SKM-1 (cell line): ENCODE data around the gene SPECC1.
A peak's percentile ranks its signal among the peaks of the same experiment; 100 is the strongest.
"Not testable (repeated sequence)": the region's sequence is repeated elsewhere in the genome, so short reads cannot be mapped to it uniquely, and the experiment has no call there.

ENCODE experiments used
- DNase-seq: peaks from one replicate; lab custom pipeline; 2025; ENCODE audit not compliant: unreplicated experiment; lab: John Stamatoyannopoulos, UW

The SPECC1 gene

GRCh38 chr17:20302246-20302917 lies 293.2 kb downstream of the SPECC1 start:
- no peak for DNase-seq

GRCh38 chr17:20304961-20305360 lies 295.8 kb downstream of the SPECC1 start:
- DNase-seq: no peak

GRCh38 chr17:20306924-20307323 lies 297.8 kb downstream of the SPECC1 start:
- DNase-seq: no peak

- no peak for DNase-seq
Observed at GRCh38 chr17:20307326-20307910, 298.3 kb downstream of the SPECC1 start.

GRCh38 chr17:20310481-20310880 lies 301.3 kb downstream of the SPECC1 start:
- DNase-seq: no peak

GRCh38 chr17:20313306-20313705 lies 304.1 kb downstream of the SPECC1 start:
- DNase-seq: no peak

GRCh38 chr17:20313891-20314290 lies 304.7 kb downstream of the SPECC1 start:
- DNase-seq: no peak

- no peak for DNase-seq
Observed at GRCh38 chr17:20314834-20315233, 305.7 kb downstream of the SPECC1 start.

- no peak for DNase-seq
Observed at GRCh38 chr17:20315311-20315710, 306.2 kb downstream of the SPECC1 start.

- no peak for DNase-seq
Observed at GRCh38 chr17:20315821-20316220, 306.7 kb downstream of the SPECC1 start.

GRCh38 chr17:20320535-20321229 lies 311.5 kb downstream of the SPECC1 start:
- peak; percentile 8 for DNase-seq

GRCh38 chr17:20321357-20321756 lies 312.2 kb downstream of the SPECC1 start:
- not testable (repeated sequence) for DNase-seq

GRCh38 chr17:20327739-20328138 lies 318.6 kb downstream of the SPECC1 start:
- DNase-seq: not testable (repeated sequence)

- DNase-seq: not testable (repeated sequence)
Observed at GRCh38 chr17:20351405-20351804, 342.2 kb downstream of the SPECC1 start.

- not testable (repeated sequence) for DNase-seq
Observed at GRCh38 chr17:20352567-20352966, 343.4 kb downstream of the SPECC1 start.

GRCh38 chr17:20363846-20364245 lies 354.7 kb downstream of the SPECC1 start:
- DNase-seq: not testable (repeated sequence)
